Right lobe of liver (tissue), 4 donors: ENCODE results near the gene SPTSSA.

Experiments
- CTCF ChIP-seq, 4 donors: fragments of 200-600 bp in 3 of 4; fragments of 450-650 bp in 1 of 4; IDR thresholded peaks; one replicate each; pipeline versions ENCODE4 v1.5.1 to v1.8.0; 2016 to 2022; ENCODE audit warnings: antibody characterized with exemption in 4 of 4, mild to moderate bottlenecking in 2 of 4
- POLR2A ChIP-seq: fragments of 450-650 bp; IDR thresholded peaks from one replicate; pipeline ENCODE4 v1.6.1; 2017; ENCODE audit warnings: antibody characterized with exemption, mild to moderate bottlenecking
- donor health status: DM: no; HTN: no; CAD: no.
- donor health status: DM: no; HTN: no; CAD: no.
- donor health status: DM: no; HTN: yes; CAD: no.

DNA sequence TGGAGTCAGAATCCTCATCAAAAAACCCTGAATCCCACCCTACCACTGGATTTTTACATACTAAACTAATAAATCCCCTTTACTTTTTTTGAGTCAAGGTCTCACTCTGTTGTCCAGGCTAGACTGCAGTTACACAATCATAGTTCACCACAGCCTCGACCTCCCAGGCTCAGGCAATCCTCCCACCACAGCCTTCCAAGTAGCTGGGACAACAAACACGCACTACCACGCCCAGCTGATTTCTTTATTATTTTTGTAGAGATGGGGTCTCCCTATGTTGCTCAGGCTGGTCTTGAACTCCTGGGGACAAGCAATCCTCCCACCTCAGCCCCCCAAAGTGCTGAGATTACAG, 24.3 kb downstream of the SPTSSA start:
- TF ChIP-seq CTCF (IDR thresholded peaks at IDR 0.05), result no peak
- TF ChIP-seq POLR2A, result no peak
